H1 (cell line): ENCODE results near the gene TMEM116.
"Not testable (repeated sequence)": the region's sequence is repeated elsewhere in the genome, so short reads cannot be mapped to it uniquely, and the experiment has no call there.

Experiments
- CREB1 ChIP-seq: IDR thresholded peaks from 2 replicates; pipeline ENCODE4 v1.6.1; 2012; ENCODE audit warnings: inconsistent platforms
- EZH2 ChIP-seq: fragments of 200-600 bp; sonication (generic); IDR thresholded peaks from 2 replicates; pipeline ENCODE4 v1.7.1; 2012; ENCODE audit warnings: low read depth, mild to moderate bottlenecking, moderate library complexity, low read length, inconsistent platforms; ENCODE audit not compliant: severe bottlenecking
- POLR2A ChIP-seq, 2 experiments: IDR thresholded peaks; 1 replicate in 1 of 2; 2 replicates in 1 of 2; pipeline ENCODE4 v1.6.1; 2011; ENCODE audit warnings: low read depth in 2 of 2, low read length in 2 of 2, mild to moderate bottlenecking in 2 of 2; ENCODE audit errors: control extremely low read depth in 1 of 2
- TCF12 ChIP-seq: IDR thresholded peaks from 2 replicates; pipeline ENCODE4 v1.6.1; 2011; ENCODE audit warnings: low read depth, mild to moderate bottlenecking, low read length

- TF ChIP-seq POLR2A (IDR thresholded peaks at IDR 0.05; ENCODE audit: control extremely low read depth in 1 of 2, low read depth in 2 of 2, low read length in 2 of 2); EZH2; TCF12; CREB1: not testable (repeated sequence)
Observed at GRCh38 chr12:111957224-111957623, 55.7 kb downstream of the TMEM116 start.
